Renal cortical epithelial cell (primary cell): ENCODE results near the gene CTNNBL1. TPM values are rescaled to one million over a fixed set of nuclear protein-coding genes. Genes with fewer than 3 reads are reported as not detected.
"Not testable (repeated sequence)": the region's sequence is repeated elsewhere in the genome, so short reads cannot be mapped to it uniquely, and the experiment has no call there.

ENCODE experiments used
- DNase-seq: peaks from one replicate; pipeline ENCODE4 v3.0.0-alpha.2; 2011; ENCODE audit warnings: low read depth
- total RNA-seq: library from RNA; depleted of rRNA; stranded (reverse); fragments of >200 nt; gene quantifications from 2 replicates; pipeline ENCODE4 v1.2.3, GENCODE V29; 2014

Gene CTNNBL1
- total RNA-seq, 1 donor from 2014 or later: 29.4 TPM

- DNase-seq: no peak
These were observed 15.6 kb upstream of the CTNNBL1 start for GRCh38 chr20:37677969-37678861.

- DNase-seq: not testable (repeated sequence)
These were observed 14.1 kb upstream of the CTNNBL1 start for GRCh38 chr20:37679751-37680150.

- no peak for DNase-seq
These were observed 13.4 kb upstream of the CTNNBL1 start for GRCh38 chr20:37680420-37680819.

GRCh38 chr20:37681384-37682112, 12.3 kb upstream of the CTNNBL1 start:
- DNase-seq: no peak

GRCh38 chr20:37683146-37683545, 10.7 kb upstream of the CTNNBL1 start:
- DNase-seq: not testable (repeated sequence)

- DNase-seq: no peak
These were observed 6.9 kb upstream of the CTNNBL1 start for GRCh38 chr20:37686762-37687477.

- DNase-seq: no peak
These were observed 6.4 kb upstream of the CTNNBL1 start for GRCh38 chr20:37687478-37687805.

- no peak for DNase-seq
These were observed 5.7 kb upstream of the CTNNBL1 start for GRCh38 chr20:37688093-37688492.

GRCh38 chr20:37690626-37691369, 3.0 kb upstream of the CTNNBL1 start:
- DNase-seq: no peak

- no peak for DNase-seq
These were observed 1.2 kb upstream of the CTNNBL1 start for GRCh38 chr20:37692459-37693166.

- DNase-seq: no peak
These were observed 592 bp upstream of the CTNNBL1 start for GRCh38 chr20:37693242-37693634.

- no peak for DNase-seq
These were observed 2.0 kb downstream of the CTNNBL1 start for GRCh38 chr20:37695684-37696342.

- DNase-seq: no peak
These were observed 3.5 kb downstream of the CTNNBL1 start for GRCh38 chr20:37697314-37697713.

- no peak for DNase-seq
These were observed 5.4 kb downstream of the CTNNBL1 start for GRCh38 chr20:37699202-37699601.

GRCh38 chr20:37700301-37700700, 6.5 kb downstream of the CTNNBL1 start:
- DNase-seq: no peak

- DNase-seq: not testable (repeated sequence)
These were observed 7.8 kb downstream of the CTNNBL1 start for GRCh38 chr20:37701676-37702075.

- DNase-seq: peak; percentile 23
These were observed 8.7 kb downstream of the CTNNBL1 start for GRCh38 chr20:37702403-37703034.

- no peak for DNase-seq
These were observed 9.4 kb downstream of the CTNNBL1 start for GRCh38 chr20:37703035-37703845.

GRCh38 chr20:37704955-37705354, 11.1 kb downstream of the CTNNBL1 start:
- DNase-seq: no peak
